GM10266 (cell line): ENCODE data around the gene DDR1.

Experiments used
- DNase-seq: peaks from one replicate; pipeline ENCODE4 v3.0.0; 2012; ENCODE audit errors: extremely low spot score
- TF ChIP-seq, protein P1 (sequence below): IDR thresholded peaks from 2 replicates; pipeline ENCODE4 v1.5.1; 2012; ENCODE audit warnings: mild to moderate bottlenecking, low read depth; ENCODE audit not compliant: control insufficient read depth, insufficient read depth; ENCODE audit errors: missing control alignments

The DDR1 gene

DNA sequence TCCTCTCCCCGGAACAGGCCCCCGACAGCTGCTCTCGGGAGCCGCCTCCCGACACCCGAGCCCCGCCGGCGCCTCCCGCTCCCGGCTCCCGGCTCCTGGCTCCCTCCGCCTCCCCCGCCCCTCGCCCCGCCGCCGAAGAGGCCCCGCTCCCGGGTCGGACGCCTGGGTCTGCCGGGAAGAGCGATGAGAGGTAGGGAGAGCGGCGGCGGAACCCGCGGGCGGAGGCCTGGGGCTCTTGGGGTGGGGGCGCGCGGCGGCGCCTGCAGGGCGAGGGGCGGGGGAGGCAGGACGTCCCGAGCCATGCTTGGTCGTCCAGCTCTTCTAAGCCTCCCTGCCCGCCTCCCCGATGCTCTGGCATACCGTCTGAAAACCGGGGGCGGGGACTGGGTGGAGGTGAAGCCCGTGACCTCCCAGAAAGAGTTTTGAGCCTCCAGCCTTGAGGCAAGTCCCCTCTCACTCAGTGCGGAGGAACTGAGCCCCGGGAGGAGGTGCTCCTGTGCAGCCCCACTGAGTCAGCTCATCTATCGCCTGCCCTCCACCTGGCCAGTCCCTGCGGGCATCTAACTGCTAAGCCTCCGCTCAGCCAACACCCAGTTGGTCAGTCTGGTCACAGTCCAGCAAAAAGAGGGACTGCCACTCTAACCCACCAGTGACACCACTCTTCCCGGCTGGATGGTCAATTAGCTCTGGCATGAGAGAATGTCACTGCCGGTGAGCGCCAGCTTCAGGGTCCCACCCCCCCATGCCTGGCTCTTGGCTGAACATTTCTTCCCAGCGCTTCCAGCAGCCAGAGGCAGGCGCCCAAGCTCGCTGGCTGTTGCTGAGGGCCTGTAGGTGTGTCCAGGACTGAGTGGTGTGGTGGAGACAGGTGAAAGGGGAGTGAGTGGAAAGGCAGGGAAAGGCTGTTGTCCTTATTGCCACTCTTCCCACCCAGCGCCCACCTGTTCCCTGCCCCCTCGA is 482 bp downstream of the DDR1 start:
- TF ChIP-seq, protein P1, sequence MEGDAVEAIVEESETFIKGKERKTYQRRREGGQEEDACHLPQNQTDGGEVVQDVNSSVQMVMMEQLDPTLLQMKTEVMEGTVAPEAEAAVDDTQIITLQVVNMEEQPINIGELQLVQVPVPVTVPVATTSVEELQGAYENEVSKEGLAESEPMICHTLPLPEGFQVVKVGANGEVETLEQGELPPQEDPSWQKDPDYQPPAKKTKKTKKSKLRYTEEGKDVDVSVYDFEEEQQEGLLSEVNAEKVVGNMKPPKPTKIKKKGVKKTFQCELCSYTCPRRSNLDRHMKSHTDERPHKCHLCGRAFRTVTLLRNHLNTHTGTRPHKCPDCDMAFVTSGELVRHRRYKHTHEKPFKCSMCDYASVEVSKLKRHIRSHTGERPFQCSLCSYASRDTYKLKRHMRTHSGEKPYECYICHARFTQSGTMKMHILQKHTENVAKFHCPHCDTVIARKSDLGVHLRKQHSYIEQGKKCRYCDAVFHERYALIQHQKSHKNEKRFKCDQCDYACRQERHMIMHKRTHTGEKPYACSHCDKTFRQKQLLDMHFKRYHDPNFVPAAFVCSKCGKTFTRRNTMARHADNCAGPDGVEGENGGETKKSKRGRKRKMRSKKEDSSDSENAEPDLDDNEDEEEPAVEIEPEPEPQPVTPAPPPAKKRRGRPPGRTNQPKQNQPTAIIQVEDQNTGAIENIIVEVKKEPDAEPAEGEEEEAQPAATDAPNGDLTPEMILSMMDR: no peak
- DNase-seq: peak; percentile 83

DNA sequence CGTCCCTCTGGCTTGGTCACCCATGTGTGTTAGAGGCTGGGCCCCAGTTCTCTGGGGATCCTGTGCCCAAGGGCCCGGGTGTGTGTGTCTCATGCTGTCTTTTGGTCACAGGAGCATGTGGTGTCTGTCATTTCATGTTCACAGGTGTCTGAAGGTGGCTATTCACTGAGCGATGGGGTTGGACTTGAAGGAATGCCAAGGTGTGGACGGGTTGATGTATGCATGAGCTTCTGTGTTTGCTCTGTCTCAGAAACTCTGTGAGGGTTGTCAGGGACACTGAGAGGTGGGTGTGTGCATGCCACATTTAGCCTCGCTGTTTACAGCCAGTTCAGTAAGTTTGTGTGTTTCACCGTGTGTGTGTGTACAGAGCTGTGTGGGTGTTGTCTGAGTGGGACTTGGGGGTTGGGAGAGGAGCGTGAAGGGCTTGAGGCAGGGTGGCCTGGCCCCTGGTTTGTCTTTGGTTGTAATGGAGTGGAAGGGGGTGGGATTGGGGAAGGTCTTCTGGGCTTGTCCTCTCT is 1.2 kb downstream of the DDR1 start:
- TF ChIP-seq, protein P1: no peak
- DNase-seq: peak; percentile 47

GRCh38 chr6:30885999-30886896 is 1.9 kb downstream of the DDR1 start:
- TF ChIP-seq, protein P1: no peak
- DNase-seq: peak; percentile 35

- peak; percentile 9 for DNase-seq
- TF ChIP-seq, protein P1: no peak
Observed at GRCh38 chr6:30886897-30887255, 2.6 kb downstream of the DDR1 start.

GRCh38 chr6:30887901-30888815 is 3.8 kb downstream of the DDR1 start:
- TF ChIP-seq, protein P1: no peak
- peak; percentile 2 for DNase-seq

- TF ChIP-seq, protein P1: no peak
- DNase-seq: peak; percentile 4
Observed at GRCh38 chr6:30888816-30889495, 4.6 kb downstream of the DDR1 start.
